Stimulated activated CD4-positive, alpha-beta T cell treated with anti-CD3 and anti-CD28 coated beads, Interleukin-12 subunit alpha, Interleukin-12 subunit beta, amount 100 ng/mL, for 48 hours (primary cell): Measurements from ENCODE around the gene SDK1.
A peak's percentile ranks its signal among the peaks of the same experiment; 100 is the strongest.

Experiments used
- DNase-seq, 3 donors: peaks; one replicate each; pipeline ENCODE4 v3.0.0-alpha.2; 2020; ENCODE audit warnings: low read depth in 2 of 3, low spot score in 1 of 3

Gene SDK1, protein sequence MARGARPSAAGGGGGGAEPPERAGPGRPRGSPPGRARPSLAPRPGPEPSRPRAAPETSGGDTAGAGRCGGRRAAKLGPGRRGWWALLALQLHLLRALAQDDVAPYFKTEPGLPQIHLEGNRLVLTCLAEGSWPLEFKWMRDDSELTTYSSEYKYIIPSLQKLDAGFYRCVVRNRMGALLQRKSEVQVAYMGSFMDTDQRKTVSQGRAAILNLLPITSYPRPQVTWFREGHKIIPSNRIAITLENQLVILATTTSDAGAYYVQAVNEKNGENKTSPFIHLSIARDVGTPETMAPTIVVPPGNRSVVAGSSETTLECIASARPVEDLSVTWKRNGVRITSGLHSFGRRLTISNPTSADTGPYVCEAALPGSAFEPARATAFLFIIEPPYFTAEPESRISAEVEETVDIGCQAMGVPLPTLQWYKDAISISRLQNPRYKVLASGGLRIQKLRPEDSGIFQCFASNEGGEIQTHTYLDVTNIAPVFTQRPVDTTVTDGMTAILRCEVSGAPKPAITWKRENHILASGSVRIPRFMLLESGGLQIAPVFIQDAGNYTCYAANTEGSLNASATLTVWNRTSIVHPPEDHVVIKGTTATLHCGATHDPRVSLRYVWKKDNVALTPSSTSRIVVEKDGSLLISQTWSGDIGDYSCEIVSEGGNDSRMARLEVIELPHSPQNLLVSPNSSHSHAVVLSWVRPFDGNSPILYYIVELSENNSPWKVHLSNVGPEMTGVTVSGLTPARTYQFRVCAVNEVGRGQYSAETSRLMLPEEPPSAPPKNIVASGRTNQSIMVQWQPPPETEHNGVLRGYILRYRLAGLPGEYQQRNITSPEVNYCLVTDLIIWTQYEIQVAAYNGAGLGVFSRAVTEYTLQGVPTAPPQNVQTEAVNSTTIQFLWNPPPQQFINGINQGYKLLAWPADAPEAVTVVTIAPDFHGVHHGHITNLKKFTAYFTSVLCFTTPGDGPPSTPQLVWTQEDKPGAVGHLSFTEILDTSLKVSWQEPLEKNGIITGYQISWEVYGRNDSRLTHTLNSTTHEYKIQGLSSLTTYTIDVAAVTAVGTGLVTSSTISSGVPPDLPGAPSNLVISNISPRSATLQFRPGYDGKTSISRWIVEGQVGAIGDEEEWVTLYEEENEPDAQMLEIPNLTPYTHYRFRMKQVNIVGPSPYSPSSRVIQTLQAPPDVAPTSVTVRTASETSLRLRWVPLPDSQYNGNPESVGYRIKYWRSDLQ (N-terminal part only)

GRCh38 chr7:3300651-3301448 lies at the start of gene SDK1:
TSS of gene SDK1 (plus strand) at chr7:3301252. CDS start at chr7:3301587, 335 bp downstream.
- DNase-seq: peak; percentile 74 to 86 (median 81)

GRCh38 chr7:3254718-3255117 lies 46.3 kb upstream of the SDK1 start:
- no peak for DNase-seq

DNA sequence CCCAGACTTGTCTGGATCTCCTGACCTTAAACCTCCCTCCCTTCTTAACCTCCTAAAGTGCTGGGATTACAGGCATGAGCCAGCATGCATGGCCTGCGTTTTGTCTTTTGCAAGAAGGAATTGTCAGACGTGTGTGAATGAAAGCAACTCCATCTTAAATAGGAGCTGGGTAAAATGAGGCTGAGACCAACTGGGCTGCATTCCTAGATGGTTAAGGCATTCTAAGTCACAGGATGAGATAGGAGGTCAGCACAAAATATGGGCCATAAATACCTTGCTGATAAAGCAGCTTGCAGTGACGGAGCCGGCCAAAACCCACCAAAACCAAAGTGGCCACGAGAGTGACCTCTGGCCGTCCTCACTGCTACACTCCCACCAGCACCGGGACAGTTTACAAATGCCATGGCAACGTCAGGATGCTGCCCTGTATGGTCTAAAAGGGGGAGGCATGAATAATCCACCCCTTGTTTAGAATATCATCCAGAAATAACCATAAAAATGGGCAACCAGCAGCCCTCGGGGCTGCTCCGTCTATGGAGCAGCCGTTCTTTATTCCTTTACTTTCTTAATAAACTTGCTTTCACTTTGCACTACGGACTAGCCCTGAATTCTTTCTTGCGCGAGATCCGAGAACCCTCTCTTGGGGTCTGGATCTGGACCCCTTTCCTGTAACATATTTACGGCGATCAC lies 41.2 kb upstream of the SDK1 start:
- no peak for DNase-seq

- DNase-seq: no peak
These were observed 40.7 kb upstream of the SDK1 start for GRCh38 chr7:3260401-3260715.

DNA sequence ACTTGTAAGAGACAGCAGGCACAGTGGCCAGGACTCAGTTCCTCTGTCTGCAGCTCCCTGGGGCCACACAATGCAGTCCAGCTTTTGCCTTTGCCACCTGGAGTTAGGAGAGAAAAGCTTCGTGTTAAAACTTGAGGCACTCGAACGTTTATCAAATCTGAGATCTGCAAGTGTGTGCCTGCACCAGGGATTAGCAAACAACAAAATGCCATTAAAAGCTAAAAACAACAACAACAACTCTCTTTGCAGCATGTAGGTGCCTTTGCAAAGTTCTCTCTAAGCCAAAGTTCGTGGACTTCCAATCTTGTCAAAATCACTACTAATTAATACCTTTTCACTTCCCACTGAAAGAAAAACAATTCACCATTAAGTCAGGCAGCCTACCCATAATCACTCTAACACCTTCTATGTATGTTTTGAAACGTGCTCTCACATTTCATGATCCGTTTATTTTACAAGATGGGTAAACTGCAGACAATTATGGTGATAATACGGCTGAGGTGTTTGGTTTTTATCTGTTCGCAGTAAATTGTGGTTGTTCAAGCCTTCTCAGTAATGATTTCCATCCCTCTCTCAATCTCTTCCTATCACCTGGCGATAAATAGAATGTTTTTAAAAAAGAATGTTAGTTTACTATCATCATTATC lies 36.2 kb upstream of the SDK1 start:
- DNase-seq: no peak

- DNase-seq: no peak
These were observed 35.7 kb upstream of the SDK1 start for GRCh38 chr7:3265388-3265787.

GRCh38 chr7:3266240-3266639 lies 34.8 kb upstream of the SDK1 start:
- no peak for DNase-seq

GRCh38 chr7:3267966-3268690 lies 32.9 kb upstream of the SDK1 start:
- no peak for DNase-seq

- no peak for DNase-seq
These were observed 30.7 kb upstream of the SDK1 start for GRCh38 chr7:3270362-3270761.

DNA sequence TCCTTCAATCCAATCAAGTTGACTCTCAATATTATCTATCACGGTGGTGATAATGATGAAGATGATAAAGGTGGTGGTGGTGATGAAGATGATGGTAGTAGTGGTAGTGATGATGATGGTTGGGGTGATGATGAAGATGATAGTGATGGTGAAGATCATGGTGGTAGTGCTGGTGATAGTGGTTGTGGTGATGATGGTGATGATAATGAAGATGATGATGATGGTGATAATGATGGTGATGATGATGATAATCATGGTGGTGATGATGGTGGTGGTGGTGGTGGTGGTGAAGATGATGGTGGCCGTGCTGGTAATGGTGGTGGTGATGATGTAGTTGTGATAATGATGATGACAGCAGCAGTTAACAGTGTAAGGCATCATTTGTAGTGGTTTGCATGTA lies 29.8 kb upstream of the SDK1 start:
- DNase-seq: no peak

GRCh38 chr7:3272691-3273141 lies 28.3 kb upstream of the SDK1 start:
- DNase-seq: no peak

DNA sequence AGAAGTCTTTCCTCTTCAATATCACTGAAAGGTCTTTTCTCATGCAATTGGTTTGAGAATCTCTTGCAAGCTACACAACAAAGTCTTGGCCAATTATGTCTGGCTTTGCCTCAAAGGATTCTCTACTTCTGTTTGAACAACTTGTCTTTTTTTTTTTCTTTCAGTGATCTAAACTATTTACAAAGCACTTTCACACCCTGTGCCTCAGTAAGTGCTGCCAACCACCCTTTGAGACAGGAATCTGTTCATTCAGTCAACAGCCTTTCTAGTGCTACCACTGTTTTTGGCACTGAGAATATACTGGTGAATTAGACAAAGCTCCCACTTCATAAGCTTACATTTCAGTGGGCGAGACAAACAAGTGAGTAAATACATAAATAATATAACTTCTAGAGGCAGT lies 26.9 kb upstream of the SDK1 start:
- no peak for DNase-seq

DNA sequence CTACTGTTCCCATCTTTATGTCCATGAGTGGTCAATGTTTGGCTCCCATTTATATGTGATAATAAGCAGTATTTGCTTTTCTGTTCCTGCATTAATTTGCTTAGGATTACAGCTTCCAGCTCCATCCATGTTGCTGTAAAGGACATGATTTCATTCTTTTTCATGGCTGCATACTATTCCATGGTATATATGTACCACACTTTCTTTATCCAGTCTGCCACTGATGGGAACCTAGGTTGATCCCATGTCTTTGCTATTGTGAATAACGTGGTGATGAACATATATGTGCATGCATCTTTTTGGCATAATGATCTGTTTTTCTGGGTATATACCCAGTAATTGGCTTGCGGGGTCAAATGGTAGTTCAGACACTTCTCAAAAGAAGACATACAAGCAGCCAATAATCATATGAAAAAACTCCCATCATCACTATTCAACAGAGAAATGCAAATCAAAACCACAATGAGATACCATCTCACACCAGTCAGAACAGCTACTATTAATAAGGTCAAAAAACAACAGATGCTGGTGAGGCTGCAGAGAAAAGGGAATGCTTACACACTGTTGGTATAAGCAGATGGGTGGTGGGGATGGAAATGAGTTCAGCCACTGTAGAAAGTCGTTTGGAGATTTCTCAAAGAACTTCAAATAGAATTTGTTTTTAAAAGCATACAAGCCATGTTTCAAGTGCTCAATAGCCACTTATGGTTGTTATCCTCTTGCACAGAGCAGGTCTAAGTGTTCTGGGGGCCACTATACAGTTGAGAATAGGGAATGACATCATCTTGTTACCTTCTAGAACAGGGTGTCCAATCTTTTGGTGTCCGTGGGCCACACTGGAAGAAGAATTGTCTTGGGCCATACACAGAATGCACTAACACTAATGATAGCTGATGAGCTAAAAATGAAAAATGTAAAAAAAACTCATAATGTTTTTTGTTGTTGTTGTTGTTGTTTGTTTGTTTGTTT lies 23.2 kb upstream of the SDK1 start:
- DNase-seq: no peak

DNA sequence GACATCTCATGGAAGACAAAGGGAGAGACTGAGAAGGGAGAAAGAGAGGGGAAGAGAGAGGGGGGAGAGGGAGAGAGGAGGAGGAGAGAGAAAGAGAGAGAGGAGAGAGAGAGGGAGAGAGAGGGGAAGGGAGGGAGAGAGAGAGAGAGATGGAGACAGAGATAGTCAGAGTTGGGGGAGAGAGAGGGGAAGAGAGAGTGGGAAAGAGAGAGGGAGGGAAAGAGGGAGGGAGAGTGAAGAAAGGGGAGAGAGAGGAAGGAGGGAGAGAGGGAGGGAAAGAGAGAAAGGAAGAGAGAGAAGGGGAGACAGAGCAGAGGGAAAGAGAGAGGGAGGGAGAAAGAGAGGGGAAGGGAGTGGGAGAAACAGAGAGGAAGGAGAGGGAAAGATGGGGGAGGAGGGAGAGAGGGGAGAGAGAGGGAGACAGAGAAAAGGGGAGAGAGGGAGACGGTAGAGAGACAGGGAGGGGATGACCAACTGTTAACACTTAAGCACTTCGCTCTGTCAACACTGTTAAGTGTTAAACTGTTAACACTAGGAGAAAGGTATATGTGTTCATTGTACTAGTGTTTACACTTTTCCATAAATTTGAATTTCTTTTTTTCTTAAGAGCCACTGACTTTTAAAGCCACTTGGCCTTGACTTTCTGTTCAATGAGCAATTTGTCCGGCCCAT lies 21.8 kb upstream of the SDK1 start:
- no peak for DNase-seq

DNA sequence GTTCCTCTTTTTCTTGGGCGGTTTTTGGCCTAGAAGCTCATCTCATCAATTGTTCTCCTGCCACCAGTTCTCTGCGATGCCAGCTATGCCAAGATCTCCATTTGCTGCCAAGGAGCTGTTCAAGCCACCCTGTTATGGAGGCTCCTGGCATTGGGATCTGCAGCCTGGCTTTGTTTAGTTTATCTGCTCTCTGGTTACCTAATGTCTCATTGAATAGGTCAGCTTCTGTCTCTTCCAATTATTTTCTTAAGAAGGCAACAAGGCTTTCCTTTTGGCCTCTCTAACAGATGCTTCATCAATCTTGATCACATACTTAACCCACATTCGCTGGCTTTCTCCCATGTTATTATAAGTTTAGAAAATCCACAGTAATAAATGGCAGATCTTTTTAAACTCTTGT lies 20.6 kb upstream of the SDK1 start:
- no peak for DNase-seq

- no peak for DNase-seq
These were observed 20.0 kb upstream of the SDK1 start for GRCh38 chr7:3280946-3281656.

DNA sequence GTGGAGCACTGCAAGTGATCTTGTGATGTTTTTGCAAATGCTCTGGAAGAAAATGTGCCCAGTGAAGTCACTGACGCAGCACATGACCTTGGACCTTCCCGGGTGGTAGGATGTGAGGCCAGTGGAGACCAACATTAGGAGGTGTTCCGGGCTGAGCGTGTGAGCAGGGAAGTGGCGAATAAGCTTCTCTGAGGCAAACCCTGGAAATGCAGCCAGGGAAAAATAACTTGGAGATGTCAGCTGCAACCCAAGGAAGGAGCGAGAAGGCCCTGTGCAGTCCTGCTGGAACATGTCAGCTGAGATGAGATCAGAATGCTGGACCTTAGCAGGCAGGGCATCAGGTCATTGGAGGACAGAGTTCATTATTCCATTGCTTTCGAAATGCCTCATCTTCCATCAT lies 18.6 kb upstream of the SDK1 start:
- DNase-seq: no peak
